ENCODE results near the gene MAU2.

DNA sequence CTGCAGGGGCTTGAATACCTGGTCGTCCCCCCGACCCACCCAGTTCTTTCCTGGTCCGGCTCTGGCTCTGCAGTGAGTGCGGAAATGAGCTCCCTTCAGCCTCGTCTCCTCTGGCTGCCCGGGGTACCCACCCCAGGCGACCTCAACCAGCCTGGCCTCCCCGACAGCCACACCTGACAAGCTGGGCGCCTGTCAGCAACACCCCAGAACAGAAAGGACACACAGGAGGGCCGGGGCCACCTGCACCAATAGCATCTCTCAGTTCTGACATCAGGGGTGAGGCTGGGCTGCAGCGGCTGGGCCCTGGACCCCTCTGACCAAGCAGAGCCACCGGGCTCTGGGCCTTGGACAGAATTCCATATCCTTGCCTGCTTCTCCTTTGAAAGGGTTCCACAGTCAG lies 20.0 kb upstream of the MAU2 start:
- TF ChIP-seq, protein P1, sequence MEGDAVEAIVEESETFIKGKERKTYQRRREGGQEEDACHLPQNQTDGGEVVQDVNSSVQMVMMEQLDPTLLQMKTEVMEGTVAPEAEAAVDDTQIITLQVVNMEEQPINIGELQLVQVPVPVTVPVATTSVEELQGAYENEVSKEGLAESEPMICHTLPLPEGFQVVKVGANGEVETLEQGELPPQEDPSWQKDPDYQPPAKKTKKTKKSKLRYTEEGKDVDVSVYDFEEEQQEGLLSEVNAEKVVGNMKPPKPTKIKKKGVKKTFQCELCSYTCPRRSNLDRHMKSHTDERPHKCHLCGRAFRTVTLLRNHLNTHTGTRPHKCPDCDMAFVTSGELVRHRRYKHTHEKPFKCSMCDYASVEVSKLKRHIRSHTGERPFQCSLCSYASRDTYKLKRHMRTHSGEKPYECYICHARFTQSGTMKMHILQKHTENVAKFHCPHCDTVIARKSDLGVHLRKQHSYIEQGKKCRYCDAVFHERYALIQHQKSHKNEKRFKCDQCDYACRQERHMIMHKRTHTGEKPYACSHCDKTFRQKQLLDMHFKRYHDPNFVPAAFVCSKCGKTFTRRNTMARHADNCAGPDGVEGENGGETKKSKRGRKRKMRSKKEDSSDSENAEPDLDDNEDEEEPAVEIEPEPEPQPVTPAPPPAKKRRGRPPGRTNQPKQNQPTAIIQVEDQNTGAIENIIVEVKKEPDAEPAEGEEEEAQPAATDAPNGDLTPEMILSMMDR (IDR thresholded peaks at IDR 0.05) = no peak
- TF ChIP-seq POLR2A (IDR thresholded peaks at IDR 0.05) (no peak), POLR2AphosphoS5 (IDR thresholded peaks at IDR 0.05; ENCODE audit: insufficient read depth in 1 of 2, low read depth in 1 of 2) (no peak)
